ENCODE results near the gene VPS18.

Gene VPS18

DNA sequence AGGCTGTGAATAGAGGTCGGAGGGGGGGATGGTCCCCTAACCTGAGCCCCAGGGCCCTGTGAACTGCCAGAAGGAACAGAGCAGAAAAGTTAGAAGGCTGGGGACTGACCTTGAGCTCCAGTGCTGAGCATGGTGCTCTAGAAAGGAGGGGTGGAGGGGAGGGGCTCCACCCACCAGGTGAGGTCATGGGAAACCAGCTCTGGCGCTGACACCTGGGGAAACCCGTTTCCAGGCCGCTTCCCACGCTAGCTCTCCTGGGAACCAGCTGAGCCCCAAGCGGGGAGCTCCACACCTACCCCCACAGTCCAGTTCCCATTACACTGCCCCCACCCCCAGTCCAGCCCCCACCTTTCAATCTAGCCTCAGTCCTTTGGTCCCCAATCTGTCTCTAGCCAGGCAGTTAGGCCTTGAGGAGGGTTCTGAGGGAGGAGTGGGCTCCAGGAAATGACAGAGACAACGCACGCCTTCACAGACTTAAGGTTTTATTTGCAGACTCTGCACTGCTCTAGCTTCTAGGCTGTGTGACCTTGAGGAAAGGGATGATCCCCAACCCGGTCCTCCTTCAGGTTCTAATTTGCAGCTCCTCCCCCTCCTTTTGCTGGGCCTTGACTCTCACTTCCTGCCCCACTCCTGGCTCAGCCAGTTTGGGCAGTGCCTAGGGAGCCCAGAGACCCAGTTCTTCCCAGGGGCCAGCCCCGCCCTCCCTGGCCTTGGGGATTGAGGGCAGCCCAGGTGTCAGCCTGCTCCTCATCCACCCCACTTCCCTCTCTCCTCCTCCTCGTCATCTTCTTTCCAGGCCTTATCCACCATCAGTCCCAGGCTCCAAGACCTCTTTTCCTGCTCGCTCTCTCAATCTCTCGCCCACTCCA lies 22.3 kb upstream of the VPS18 start:
- no peak for DNase-seq (ENCODE audit: low spot score)

- DNase-seq (ENCODE audit: low spot score): no peak
Observed at GRCh38 chr15:40872791-40873693, 21.2 kb upstream of the VPS18 start.

GRCh38 chr15:40873694-40874561 lies 20.3 kb upstream of the VPS18 start, which contains the start of gene RHOV:
TSS of gene RHOV (minus strand) at chr15:40874234. CDS start at chr15:40874139, 95 bp downstream.
- DNase-seq (ENCODE audit: low spot score): no peak

GRCh38 chr15:40875991-40876730 lies 18.1 kb upstream of the VPS18 start:
- no peak for DNase-seq (ENCODE audit: low spot score)

GRCh38 chr15:40877694-40878093 lies 16.6 kb upstream of the VPS18 start:
- no peak for DNase-seq (ENCODE audit: low spot score)

DNA sequence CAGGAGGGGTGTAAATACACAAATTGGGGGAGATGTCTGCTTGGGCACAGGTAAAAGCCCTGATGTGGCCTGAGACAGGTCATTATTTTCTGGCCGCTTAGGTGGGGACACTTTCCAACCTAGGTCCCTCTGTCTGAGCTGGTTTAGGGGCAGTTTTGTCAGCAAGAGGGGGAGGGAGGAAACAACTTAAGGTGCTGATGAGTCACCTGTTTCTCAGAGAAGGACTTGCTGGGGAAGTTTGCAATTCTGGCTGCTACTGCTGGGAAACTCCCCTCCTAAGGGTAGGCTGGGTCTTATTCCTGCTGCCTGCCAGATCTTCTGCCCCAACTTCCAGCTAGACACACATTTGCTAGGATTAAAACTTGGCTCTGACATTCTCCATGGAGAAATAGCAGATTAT lies 15.5 kb upstream of the VPS18 start:
- DNase-seq (ENCODE audit: low spot score): no peak

GRCh38 chr15:40879609-40880008 lies 14.6 kb upstream of the VPS18 start:
- no peak for DNase-seq (ENCODE audit: low spot score)

DNA sequence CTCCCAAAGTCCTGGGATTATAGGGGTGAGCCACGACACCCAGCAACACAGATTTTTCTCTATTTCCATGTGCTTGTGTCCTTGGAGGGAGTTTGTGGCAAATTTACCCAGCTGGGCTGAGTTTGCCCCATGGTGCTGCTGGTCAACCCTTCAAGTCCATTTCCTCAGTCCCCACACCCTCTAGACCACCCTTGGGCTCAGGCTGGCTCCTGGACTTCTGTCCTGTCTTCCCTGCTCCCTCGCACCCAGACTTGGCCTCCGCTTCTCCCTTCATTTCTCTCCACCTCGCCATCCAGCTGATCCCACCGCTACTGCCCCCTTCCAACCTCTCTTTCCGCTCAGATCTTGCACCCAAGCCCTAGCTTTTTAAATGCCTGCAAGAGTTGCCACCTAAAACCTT lies 12.9 kb upstream of the VPS18 start:
- DNase-seq (ENCODE audit: low spot score): no peak

GRCh38 chr15:40886586-40886985 lies 7.7 kb upstream of the VPS18 start:
- DNase-seq (ENCODE audit: low spot score): no peak

- no peak for DNase-seq (ENCODE audit: low spot score)
Observed at GRCh38 chr15:40889112-40889511, 5.1 kb upstream of the VPS18 start.

DNA sequence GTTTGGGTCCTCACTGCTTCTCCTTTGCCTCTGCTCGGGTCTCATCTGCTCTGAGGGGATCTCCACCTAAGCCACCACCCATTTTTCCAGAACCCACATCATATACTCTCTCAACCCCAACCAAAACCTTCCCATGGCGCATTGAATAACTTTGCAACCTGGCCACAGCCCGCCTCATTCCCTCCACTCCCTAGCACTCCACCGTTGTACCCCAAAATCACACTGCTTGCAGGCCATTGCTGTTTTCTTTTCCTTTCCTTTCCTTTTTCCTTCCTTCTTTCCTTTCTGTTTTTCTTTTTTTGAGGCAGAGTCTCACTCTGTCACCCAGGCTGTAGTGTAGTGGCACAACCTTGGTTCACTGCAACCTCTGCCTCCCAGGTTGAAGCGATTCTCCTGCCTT lies 3.1 kb upstream of the VPS18 start:
- DNase-seq (ENCODE audit: low spot score): no peak

DNA sequence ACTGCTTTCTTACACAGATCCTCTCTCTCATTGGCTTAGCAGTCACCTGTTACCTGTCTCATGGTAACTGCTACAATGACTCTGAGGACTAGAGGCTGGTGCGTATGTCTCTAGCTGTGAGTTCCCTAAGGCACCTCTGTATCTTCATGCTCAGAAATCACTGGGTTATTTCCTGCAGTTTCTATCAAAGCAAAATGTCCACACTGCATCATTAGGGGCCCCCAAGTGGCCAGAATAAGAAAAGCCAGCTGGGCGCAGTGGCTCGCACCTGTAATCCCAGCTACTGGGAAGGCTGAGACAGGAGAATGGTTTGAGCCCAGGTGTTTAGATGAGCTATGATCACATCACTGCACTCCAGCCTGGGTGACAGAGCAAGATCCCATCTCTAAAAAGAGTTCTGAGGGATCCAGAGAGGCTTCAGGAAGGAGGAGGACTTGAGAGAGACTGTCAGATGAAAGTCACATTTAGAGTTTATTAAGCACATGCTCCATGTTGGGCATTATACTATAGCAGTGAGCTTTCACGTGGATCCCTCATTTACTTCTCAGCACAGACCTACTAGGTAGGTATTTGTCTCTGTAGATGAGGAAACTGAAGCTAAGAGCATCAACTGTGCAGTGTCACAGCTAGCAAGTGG lies 2.3 kb upstream of the VPS18 start:
- no peak for DNase-seq (ENCODE audit: low spot score)

GRCh38 chr15:40892447-40893012 lies 1.7 kb upstream of the VPS18 start:
- DNase-seq (ENCODE audit: low spot score): no peak

GRCh38 chr15:40893019-40893670 lies 1.1 kb upstream of the VPS18 start:
- no peak for DNase-seq (ENCODE audit: low spot score)

GRCh38 chr15:40894681-40895448 lies 615 bp downstream of the VPS18 start:
- peak; percentile 15 for DNase-seq (ENCODE audit: low spot score)

DNA sequence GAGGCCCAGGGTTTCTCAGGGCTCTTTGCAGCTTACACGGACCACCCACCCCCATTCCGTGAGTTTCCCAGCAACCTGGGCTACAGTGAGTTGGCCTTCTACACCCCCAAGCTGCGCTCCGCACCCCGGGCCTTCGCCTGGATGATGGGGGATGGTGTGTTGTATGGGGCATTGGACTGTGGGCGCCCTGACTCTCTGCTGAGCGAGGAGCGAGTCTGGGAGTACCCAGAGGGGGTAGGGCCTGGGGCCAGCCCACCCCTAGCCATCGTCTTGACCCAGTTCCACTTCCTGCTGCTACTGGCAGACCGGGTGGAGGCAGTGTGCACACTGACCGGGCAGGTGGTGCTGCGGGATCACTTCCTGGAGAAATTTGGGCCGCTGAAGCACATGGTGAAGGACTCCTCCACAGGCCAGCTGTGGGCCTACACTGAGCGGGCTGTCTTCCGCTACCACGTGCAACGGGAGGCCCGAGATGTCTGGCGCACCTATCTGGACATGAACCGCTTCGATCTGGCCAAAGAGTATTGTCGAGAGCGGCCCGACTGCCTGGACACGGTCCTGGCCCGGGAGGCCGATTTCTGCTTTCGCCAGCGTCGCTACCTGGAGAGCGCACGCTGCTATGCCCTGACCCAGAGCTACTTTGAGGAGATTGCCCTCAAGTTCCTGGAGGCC lies 5.4 kb downstream of the VPS18 start:
- no peak for DNase-seq (ENCODE audit: low spot score)

- no peak for DNase-seq (ENCODE audit: low spot score)
Observed at GRCh38 chr15:40900256-40901052, 6.2 kb downstream of the VPS18 start.

DNA sequence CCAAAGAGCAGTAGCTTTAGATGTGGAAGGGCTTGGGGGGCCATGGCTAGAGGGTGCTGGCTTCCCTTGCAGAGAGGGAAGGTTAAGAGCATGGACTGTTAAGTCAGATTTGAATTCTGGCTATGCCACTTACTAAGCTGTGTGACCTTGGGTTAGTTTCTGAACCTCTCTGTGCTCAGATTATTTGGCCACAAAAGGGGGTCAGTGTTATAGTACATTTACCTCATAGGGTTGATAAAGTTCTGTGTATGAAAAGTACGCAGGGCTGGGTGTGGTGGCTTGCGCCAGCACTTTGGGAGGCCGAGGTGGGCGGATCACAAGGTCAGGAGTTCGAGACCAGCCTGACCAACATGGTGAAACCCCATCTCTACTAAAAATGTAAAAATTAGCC lies 6.8 kb downstream of the VPS18 start:
- no peak for DNase-seq (ENCODE audit: low spot score)
